ENCODE data around the gene INTS1.
"Not testable (repeated sequence)": the region's sequence is repeated elsewhere in the genome, so short reads cannot be mapped to it uniquely, and the experiment has no call there.

The INTS1 gene

GRCh38 chr7:1529383-1530116 lies 25.4 kb upstream of the INTS1 start:
- peaks cover 24% of the 10 kb centered on the region for H3K4me1 Mint-ChIP-seq (ENCODE audit: low read depth)
- H3K27ac Mint-ChIP-seq: peak overlapping the region; percentile 59
- H3K9me3 Mint-ChIP-seq: no peaks in the 10 kb centered on the region
- peaks cover 15% of the 10 kb centered on the region for H3K27me3 Mint-ChIP-seq (ENCODE audit: low read depth)
- peaks cover 2% of the 10 kb centered on the region for H3K36me3 Mint-ChIP-seq (ENCODE audit: low read depth)
- peak overlapping the region; percentile 67 for H3K4me3 Mint-ChIP-seq

- Mint-ChIP-seq H3K4me3 (no peak overlapping the region), H3K27ac (no peak overlapping the region), H3K4me1 (ENCODE audit: low read depth) (peaks cover 2% of the 10 kb centered on the region), H3K36me3 (ENCODE audit: low read depth) (no peaks in the 10 kb centered on the region), H3K27me3 (ENCODE audit: low read depth) (peaks cover 15% of the 10 kb centered on the region), H3K9me3 (no peaks in the 10 kb centered on the region)
Measured at GRCh38 chr7:1526271-1526754, 22.1 kb upstream of the INTS1 start.

- Mint-ChIP-seq H3K9me3 (no peaks in the 10 kb centered on the region), H3K36me3 (ENCODE audit: low read depth) (no peaks in the 10 kb centered on the region), H3K4me1 (ENCODE audit: low read depth) (peaks cover 2% of the 10 kb centered on the region), H3K27me3 (ENCODE audit: low read depth) (peaks cover 15% of the 10 kb centered on the region), H3K27ac (no peak overlapping the region), H3K4me3 (no peak overlapping the region)
Measured at GRCh38 chr7:1525409-1525808, 21.2 kb upstream of the INTS1 start.

GRCh38 chr7:1523844-1524243 lies 19.7 kb upstream of the INTS1 start:
- H3K27me3 Mint-ChIP-seq (ENCODE audit: low read depth): peaks cover 15% of the 10 kb centered on the region
- no peaks in the 10 kb centered on the region for H3K4me1 Mint-ChIP-seq (ENCODE audit: low read depth)
- H3K27ac Mint-ChIP-seq: no peak overlapping the region
- no peak overlapping the region for H3K4me3 Mint-ChIP-seq
- H3K9me3 Mint-ChIP-seq: peaks cover 11% of the 10 kb centered on the region
- H3K36me3 Mint-ChIP-seq (ENCODE audit: low read depth): no peaks in the 10 kb centered on the region

GRCh38 chr7:1523208-1523607 lies 19.0 kb upstream of the INTS1 start:
- Mint-ChIP-seq H3K4me3 (no peak overlapping the region), H3K4me1 (ENCODE audit: low read depth) (no peaks in the 10 kb centered on the region), H3K27me3 (ENCODE audit: low read depth) (peaks cover 15% of the 10 kb centered on the region), H3K27ac (no peak overlapping the region), H3K36me3 (ENCODE audit: low read depth) (no peaks in the 10 kb centered on the region), H3K9me3 (peaks cover 11% of the 10 kb centered on the region)

- Mint-ChIP-seq H3K4me3 (no peak overlapping the region), H3K9me3 (peaks cover 11% of the 10 kb centered on the region), H3K36me3 (ENCODE audit: low read depth) (no peaks in the 10 kb centered on the region), H3K4me1 (ENCODE audit: low read depth) (no peaks in the 10 kb centered on the region), H3K27ac (no peak overlapping the region), H3K27me3 (ENCODE audit: low read depth) (peaks cover 9% of the 10 kb centered on the region)
Measured at GRCh38 chr7:1521456-1521855, 17.3 kb upstream of the INTS1 start.

GRCh38 chr7:1520539-1521234 lies 16.5 kb upstream of the INTS1 start:
- Mint-ChIP-seq H3K36me3 (ENCODE audit: low read depth) (no peaks in the 10 kb centered on the region), H3K27me3 (ENCODE audit: low read depth) (peaks cover 6% of the 10 kb centered on the region), H3K4me1 (ENCODE audit: low read depth) (no peaks in the 10 kb centered on the region), H3K9me3 (peaks cover 11% of the 10 kb centered on the region), H3K27ac (no peak overlapping the region), H3K4me3 (no peak overlapping the region)

GRCh38 chr7:1519322-1519922 lies 15.2 kb upstream of the INTS1 start:
- H3K4me3 Mint-ChIP-seq: not testable (repeated sequence)

GRCh38 chr7:1516586-1517251 lies 12.5 kb upstream of the INTS1 start:
- H3K36me3 Mint-ChIP-seq (ENCODE audit: low read depth): no peaks in the 10 kb centered on the region
- H3K27me3 Mint-ChIP-seq (ENCODE audit: low read depth): no peaks in the 10 kb centered on the region
- peaks cover 11% of the 10 kb centered on the region for H3K9me3 Mint-ChIP-seq
- no peak overlapping the region for H3K27ac Mint-ChIP-seq
- H3K4me3 Mint-ChIP-seq: no peak overlapping the region
- H3K4me1 Mint-ChIP-seq (ENCODE audit: low read depth): peaks cover 3% of the 10 kb centered on the region

More at GRCh38 chr7:1519322-1519922, 15.2 kb upstream of the INTS1 start:
- not testable (repeated sequence) for H3K4me1 Mint-ChIP-seq (ENCODE audit: low read depth); H3K27ac Mint-ChIP-seq; H3K36me3 Mint-ChIP-seq (ENCODE audit: low read depth); H3K27me3 Mint-ChIP-seq (ENCODE audit: low read depth)
- H3K9me3 Mint-ChIP-seq: peaks cover 11% of the 10 kb centered on the region

- not testable (repeated sequence) for H3K4me1 Mint-ChIP-seq (ENCODE audit: low read depth); H3K4me3 Mint-ChIP-seq; H3K27me3 Mint-ChIP-seq (ENCODE audit: low read depth); H3K36me3 Mint-ChIP-seq (ENCODE audit: low read depth)
- Mint-ChIP-seq H3K9me3 (peaks cover 11% of the 10 kb centered on the region), H3K27ac (peak overlapping the region; percentile 50)
Measured at GRCh38 chr7:1515509-1515967, 11.3 kb upstream of the INTS1 start.

- no peaks in the 10 kb centered on the region for H3K36me3 Mint-ChIP-seq (ENCODE audit: low read depth)
- H3K27me3 Mint-ChIP-seq (ENCODE audit: low read depth): no peaks in the 10 kb centered on the region
- no peak overlapping the region for H3K4me3 Mint-ChIP-seq
- H3K27ac Mint-ChIP-seq: no peak overlapping the region
- H3K4me1 Mint-ChIP-seq (ENCODE audit: low read depth): peaks cover 3% of the 10 kb centered on the region
- peaks cover 11% of the 10 kb centered on the region for H3K9me3 Mint-ChIP-seq
Measured at GRCh38 chr7:1514995-1515401, 10.8 kb upstream of the INTS1 start.

- peaks cover 3% of the 10 kb centered on the region for H3K4me1 Mint-ChIP-seq (ENCODE audit: low read depth)
- H3K27ac Mint-ChIP-seq: no peak overlapping the region
- H3K27me3 Mint-ChIP-seq (ENCODE audit: low read depth): no peaks in the 10 kb centered on the region
- H3K4me3 Mint-ChIP-seq: no peak overlapping the region
- no peaks in the 10 kb centered on the region for H3K36me3 Mint-ChIP-seq (ENCODE audit: low read depth)
- peaks cover 5% of the 10 kb centered on the region for H3K9me3 Mint-ChIP-seq
Measured at GRCh38 chr7:1514407-1514806, 10.2 kb upstream of the INTS1 start.

- H3K4me1 Mint-ChIP-seq (ENCODE audit: low read depth): peaks cover 3% of the 10 kb centered on the region
- H3K27ac Mint-ChIP-seq: no peak overlapping the region
- no peak overlapping the region for H3K4me3 Mint-ChIP-seq
- no peaks in the 10 kb centered on the region for H3K36me3 Mint-ChIP-seq (ENCODE audit: low read depth)
- H3K27me3 Mint-ChIP-seq (ENCODE audit: low read depth): no peaks in the 10 kb centered on the region
- H3K9me3 Mint-ChIP-seq: no peaks in the 10 kb centered on the region
Measured at GRCh38 chr7:1513657-1514095, 9.5 kb upstream of the INTS1 start.

Data from T-helper 1 cell treated with Interleukin-12 subunit alpha and Interleukin-12 subunit beta and Interleukin-4 antibody, amounts not matched to agents 30 μg/mL and 1 μg/mL, for 36 hours (primary cell).